Mucosa of descending colon (tissue), 3 donors: ENCODE data around the gene CDC20. TPM values are rescaled to one million over a fixed set of nuclear protein-coding genes. Genes with fewer than 3 reads are reported as not detected.

Experiments
- ATAC-seq: fragments of 200-7000 bp; cut with Tn5 transposase; one replicate; pipeline ENCODE4 v1.9.1; 2020; ENCODE audit warnings: mild to moderate bottlenecking, moderate library complexity
- DNase-seq, 3 donors: peaks; one replicate each; pipeline ENCODE4 v3.0.0-alpha.2; 2020
- H3K36me3 ChIP-seq: fragments of 200-600 bp; one replicate; pipeline ENCODE4 v1.8.0; 2021; ENCODE audit warnings: low read depth, mild to moderate bottlenecking
- H3K4me1 ChIP-seq: fragments of 200-600 bp; one replicate; pipeline ENCODE4 v1.8.0; 2021; ENCODE audit warnings: low read depth, mild to moderate bottlenecking
- H3K4me3 ChIP-seq: fragments of 200-600 bp; one replicate; pipeline ENCODE4 v1.8.0; 2021; ENCODE audit warnings: mild to moderate bottlenecking
- H3K9me3 ChIP-seq: fragments of 200-600 bp; one replicate; pipeline ENCODE4 v1.8.0; 2021; ENCODE audit warnings: mild to moderate bottlenecking
- CTCF ChIP-seq: fragments of 200-600 bp; IDR thresholded peaks from one replicate; pipeline ENCODE4 v1.8.0; 2022; ENCODE audit warnings: antibody characterized with exemption, mild to moderate bottlenecking
- intact Hi-C, 2 donors: fragments of 100-400 bp; cut with DNase I in 1 of 2; cut with micrococcal nuclease in 1 of 2; formaldehyde crosslinking; loops; one replicate each; pipeline versions ENCODE4 v1.11.0 to v1.11.1; 2022; cut with DNase I, micrococcal nuclease
- total RNA-seq, 3 donors: library from RNA; stranded (reverse); fragmentation: NEBNext Ultra II Directional in 2 of 3; extraction: Animal tissue kit (Norgen Biotek cat#: 25700) in 2 of 3; gene quantifications; one replicate each; pipeline versions ENCODE4 v1.2.1 to v1.2.4, GENCODE V29; 2021 to 2023
- donor health status: DM: no; HTN: no; CAD: no; lungs with moderate emphysema.
- donor health status: DM: no; HTN: no; CAD: no.
- donor health status: DM: no; HTN: yes; CAD: no.

CDC20 gene
- total RNA-seq, 3 donors from 2014 or later = 5.8 to 44.0 (median 8.5) TPM

- DNase-seq = no peak
- Histone ChIP-seq H3K4me1 (peaks cover 6% of the 10 kb centered on the region), H3K4me3 (no peak overlapping the region), H3K9me3 (no peaks in the 10 kb centered on the region), H3K36me3 (no peaks in the 10 kb centered on the region)
- intact Hi-C loops = no loop called here
- TF ChIP-seq CTCF = no peak
- ATAC-seq = no peak
Observed at GRCh38 chr1:43317817-43318471, 40.8 kb upstream of the CDC20 start.

DNA sequence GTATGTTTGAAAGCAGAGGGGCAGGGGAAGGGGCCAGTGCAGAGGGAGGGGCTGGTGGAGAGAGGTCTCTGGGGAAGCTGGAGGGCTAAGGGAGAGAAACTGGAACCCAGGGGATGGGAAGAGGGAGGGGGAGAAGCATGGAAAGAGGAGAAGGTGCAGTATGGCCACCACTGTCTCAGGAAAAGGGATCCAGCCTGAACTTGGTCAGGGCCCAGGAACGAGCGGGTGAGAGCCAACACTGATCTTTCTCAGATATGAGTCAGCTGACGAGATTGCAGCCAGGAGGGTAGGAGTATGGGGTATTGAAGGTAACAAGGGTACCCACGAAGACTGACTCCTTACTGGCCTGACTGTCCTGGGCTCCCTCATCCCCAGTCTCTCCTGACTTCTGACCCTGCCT, 40.0 kb upstream of the CDC20 start:
- no peak for ATAC-seq
- no peaks in the 10 kb centered on the region for H3K36me3 ChIP-seq
- no peak for TF ChIP-seq CTCF
- DNase-seq = no peak
- intact Hi-C loops = no loop called here
- H3K4me3 ChIP-seq = no peak overlapping the region
- no peaks in the 10 kb centered on the region for H3K9me3 ChIP-seq
- peaks cover 2% of the 10 kb centered on the region for H3K4me1 ChIP-seq

GRCh38 chr1:43319288-43319687, 39.5 kb upstream of the CDC20 start:
- TF ChIP-seq CTCF = no peak
- intact Hi-C loops = no loop called here
- Histone ChIP-seq H3K4me3 (no peak overlapping the region), H3K36me3 (no peaks in the 10 kb centered on the region), H3K4me1 (no peaks in the 10 kb centered on the region), H3K9me3 (no peaks in the 10 kb centered on the region)
- ATAC-seq (no peak), DNase-seq (no peak)

GRCh38 chr1:43319766-43320165, 39.0 kb upstream of the CDC20 start:
- DNase-seq = no peak
- H3K4me3 ChIP-seq = no peak overlapping the region
- intact Hi-C loops = no loop called here
- ATAC-seq = peak; percentile 43
- H3K9me3 ChIP-seq = peaks cover 2% of the 10 kb centered on the region
- no peaks in the 10 kb centered on the region for H3K36me3 ChIP-seq
- TF ChIP-seq CTCF = no peak
- H3K4me1 ChIP-seq = no peaks in the 10 kb centered on the region

DNA sequence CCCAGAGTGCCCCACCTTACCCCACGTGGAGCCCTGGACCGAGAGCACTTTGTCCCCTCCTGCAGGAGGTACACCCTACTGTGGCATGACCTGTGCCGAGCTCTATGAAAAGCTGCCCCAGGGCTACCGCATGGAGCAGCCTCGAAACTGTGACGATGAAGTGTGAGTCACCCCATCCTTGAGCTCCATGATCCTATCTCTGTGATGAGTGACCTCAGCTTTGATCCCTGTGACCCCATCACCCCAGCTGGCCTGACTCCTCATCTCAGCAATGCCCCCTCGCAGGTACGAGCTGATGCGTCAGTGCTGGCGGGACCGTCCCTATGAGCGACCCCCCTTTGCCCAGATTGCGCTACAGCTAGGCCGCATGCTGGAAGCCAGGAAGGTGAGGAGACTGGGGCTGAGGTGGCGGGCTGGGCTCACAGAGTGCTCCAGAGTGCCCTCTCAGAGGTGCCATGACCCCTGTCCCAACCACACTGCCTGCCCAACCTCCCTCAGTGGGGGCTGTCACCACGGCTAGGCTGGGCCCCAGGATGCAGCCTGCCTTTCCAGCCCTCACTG, 37.4 kb upstream of the CDC20 start:
- no peak for DNase-seq
- intact Hi-C loops = no loop called here
- ATAC-seq = no peak
- H3K9me3 ChIP-seq = peaks cover 16% of the 10 kb centered on the region
- H3K4me3 ChIP-seq = no peak overlapping the region
- H3K36me3 ChIP-seq = no peaks in the 10 kb centered on the region
- no peaks in the 10 kb centered on the region for H3K4me1 ChIP-seq
- no peak for TF ChIP-seq CTCF
